22Rv1 (cell line): Measurements from ENCODE around the gene MAP3K20.
"Not testable (repeated sequence)": the region's sequence is repeated elsewhere in the genome, so short reads cannot be mapped to it uniquely, and the experiment has no call there.

Experiments
- H3K27ac ChIP-seq: fragments of 450-650 bp; 2 replicates; pipeline ENCODE4 v1.5.1; 2017
- CTCF ChIP-seq: fragments of 450-650 bp; IDR thresholded peaks from 2 replicates; pipeline ENCODE4 v1.5.1; 2017; ENCODE audit warnings: mild to moderate bottlenecking
- ZFX ChIP-seq: fragments of 450-650 bp; IDR thresholded peaks from 2 replicates; pipeline ENCODE4 v1.6.1; 2017; ENCODE audit warnings: antibody characterized with exemption, borderline replicate concordance

MAP3K20 gene

DNA sequence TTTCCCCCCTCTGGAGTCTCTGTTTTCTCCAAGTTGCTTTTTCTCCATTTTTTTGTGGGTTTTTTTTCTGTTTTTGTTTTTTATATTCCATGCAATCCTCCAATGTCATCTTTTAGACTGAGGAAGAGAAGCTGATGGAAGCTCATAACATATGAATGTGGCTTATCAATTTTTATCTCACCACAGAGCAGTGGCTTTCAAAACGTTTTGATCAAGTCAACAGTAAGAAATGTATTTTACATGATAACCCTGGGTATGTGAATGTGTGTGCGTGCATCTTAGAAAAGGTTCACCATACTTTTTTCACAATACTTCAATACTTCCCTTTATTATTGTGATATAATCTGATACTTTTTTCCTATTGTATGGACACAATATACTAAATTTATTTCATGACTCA lies 214.4 kb downstream of the MAP3K20 start:
- H3K27ac ChIP-seq: no peak overlapping the region
- TF ChIP-seq ZFX: no peak

- no peak for TF ChIP-seq ZFX
- no peak overlapping the region for H3K27ac ChIP-seq
These were observed 214.9 kb downstream of the MAP3K20 start for GRCh38 chr2:173290518-173290917.

DNA sequence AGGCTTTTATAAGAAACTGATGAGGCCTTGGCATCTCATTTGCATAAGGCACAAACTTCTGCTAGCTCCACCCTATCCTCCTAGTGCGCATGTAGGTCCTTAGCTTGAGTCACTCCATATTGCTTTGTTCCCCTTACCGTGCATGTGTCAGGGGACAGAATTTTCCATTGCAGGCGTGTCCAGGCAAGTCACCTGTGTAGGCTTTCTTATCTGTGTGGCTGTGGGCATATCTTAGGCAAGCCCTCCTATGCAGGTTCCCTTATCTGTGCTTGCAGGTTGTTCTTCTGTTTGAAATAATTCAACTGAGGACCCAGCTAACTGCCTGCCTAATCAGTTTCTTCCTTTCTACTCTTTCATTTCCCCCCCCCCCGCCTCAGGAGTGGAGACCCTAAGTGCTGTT lies 215.8 kb downstream of the MAP3K20 start:
- H3K27ac ChIP-seq: no peak overlapping the region
- TF ChIP-seq ZFX (no peak), CTCF (no peak)

DNA sequence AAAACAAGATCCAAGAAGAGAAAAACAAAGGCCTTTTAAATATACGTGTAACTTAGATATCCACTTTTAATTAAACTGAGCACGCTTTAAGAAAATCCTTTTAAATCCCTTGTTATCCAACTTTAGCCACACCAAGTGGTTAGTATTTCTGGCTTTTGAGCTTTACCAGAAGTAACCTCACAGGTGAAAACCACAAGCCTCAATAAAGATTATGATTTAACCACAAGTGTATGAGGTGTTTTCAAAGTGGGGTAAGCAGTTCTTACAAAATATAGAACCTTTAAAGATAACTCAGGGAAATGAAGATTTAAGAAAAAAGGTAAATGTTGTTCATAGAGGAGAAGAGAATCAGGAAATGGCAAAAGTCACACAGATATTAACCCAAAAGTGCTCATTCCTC lies 220.6 kb downstream of the MAP3K20 start:
- no peak for TF ChIP-seq CTCF
- TF ChIP-seq ZFX: no peak

DNA sequence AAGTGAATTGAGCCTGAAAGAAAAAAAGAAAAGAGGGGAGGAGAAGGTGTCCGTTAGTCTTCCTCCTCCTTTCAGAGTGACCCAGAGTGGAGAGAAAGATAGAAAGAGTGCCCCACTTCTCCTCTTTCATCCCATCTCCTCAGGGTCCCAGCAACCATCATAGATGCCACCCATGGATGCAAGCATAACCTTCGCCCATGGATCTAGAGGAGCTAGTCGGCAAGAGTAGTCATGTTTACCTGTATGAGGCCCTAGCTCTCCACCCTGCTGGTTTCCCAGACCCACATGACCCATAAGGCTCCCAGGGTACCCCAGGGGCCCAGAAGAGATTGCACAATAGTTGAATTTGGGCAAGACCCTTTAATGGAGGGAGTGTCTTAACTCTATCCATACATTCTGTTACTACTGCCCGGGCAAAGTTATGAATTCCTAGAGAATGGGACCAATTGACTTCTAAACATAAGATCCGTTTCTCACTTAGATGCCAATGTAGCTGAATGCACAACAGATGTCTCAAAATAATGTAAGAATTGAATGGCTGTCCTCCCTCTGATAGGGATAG lies 223.0 kb downstream of the MAP3K20 start:
- H3K27ac ChIP-seq: no peak overlapping the region
- no peak for TF ChIP-seq CTCF
- no peak for TF ChIP-seq ZFX

More for the DNA sequence above, 220.6 kb downstream of the MAP3K20 start:
- no peak overlapping the region for H3K27ac ChIP-seq

DNA sequence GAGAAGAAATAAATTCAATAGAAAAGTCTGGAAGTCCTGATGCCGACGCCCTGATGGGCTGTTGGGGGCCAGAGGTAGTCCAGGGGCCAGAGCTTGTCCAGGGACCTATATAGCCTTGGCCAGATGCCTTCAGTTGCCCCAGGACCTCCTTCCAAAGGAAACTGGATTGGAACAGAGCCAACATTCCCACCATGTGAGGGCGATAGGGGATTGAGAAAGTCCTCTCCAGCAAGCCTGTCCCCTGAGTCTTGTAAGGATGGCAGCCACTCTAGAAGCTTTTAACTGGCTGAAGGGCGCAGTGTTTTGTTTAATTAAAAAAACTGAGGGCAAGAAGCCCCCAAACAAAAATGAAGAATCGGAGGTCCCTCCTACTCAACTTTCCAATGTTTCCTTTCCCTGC lies 224.1 kb downstream of the MAP3K20 start:
- no peak overlapping the region for H3K27ac ChIP-seq
- TF ChIP-seq ZFX (no peak), CTCF (no peak)

- TF ChIP-seq CTCF: no peak
- TF ChIP-seq ZFX: no peak
- no peak overlapping the region for H3K27ac ChIP-seq
These were observed 224.8 kb downstream of the MAP3K20 start for GRCh38 chr2:173300458-173300857.

DNA sequence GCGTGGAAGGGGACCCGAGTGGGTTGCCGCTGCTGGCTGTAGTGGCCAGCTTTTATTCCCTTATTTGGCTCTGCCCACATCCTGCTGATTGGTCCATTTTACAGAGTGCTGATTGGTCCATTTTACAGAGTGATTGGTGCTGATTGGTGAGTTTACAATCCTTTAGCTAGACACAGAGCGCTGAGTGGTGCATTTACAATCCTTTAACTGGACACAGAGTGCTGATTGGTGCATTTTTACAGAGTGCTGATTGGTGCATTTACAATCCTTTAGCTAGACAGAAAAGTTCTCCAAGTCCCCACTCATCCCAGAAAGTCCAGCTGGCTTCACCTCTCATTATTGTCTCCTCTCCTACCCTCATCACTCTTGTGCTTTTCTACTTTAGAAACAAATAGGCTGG lies 225.9 kb downstream of the MAP3K20 start:
- not testable (repeated sequence) for H3K27ac ChIP-seq

GRCh38 chr2:173305303-173305702 lies 229.7 kb downstream of the MAP3K20 start:
- no peak overlapping the region for H3K27ac ChIP-seq
- no peak for TF ChIP-seq CTCF
- no peak for TF ChIP-seq ZFX
